Neural cell (in vitro differentiated cells): Measurements from ENCODE around the gene ZNF66.
"Not testable (repeated sequence)": the region's sequence is repeated elsewhere in the genome, so short reads cannot be mapped to it uniquely, and the experiment has no call there.

ENCODE experiments used
- EZH2 ChIP-seq: fragments of 200-600, 300-800 bp; shearing (Covaris generic), sonication (generic); IDR thresholded peaks from 2 replicates; pipeline ENCODE4 v1.6.1; 2014; ENCODE audit warnings: antibody characterized with exemption, low read length, borderline replicate concordance, mild to moderate bottlenecking; ENCODE audit not compliant: insufficient read depth, poor library complexity, severe bottlenecking
- MXI1 ChIP-seq: fragments of 450-650 bp; conservative IDR thresholded peaks from 2 replicates; pipeline ENCODE4 v1.6.1; 2014; ENCODE audit warnings: antibody characterized with exemption, mild to moderate bottlenecking; ENCODE audit not compliant: poor library complexity, severe bottlenecking
- SMC3 ChIP-seq: fragments of 450-650 bp; conservative IDR thresholded peaks from 2 replicates; pipeline ENCODE4 v1.6.1; 2014; ENCODE audit warnings: antibody characterized with exemption, mild to moderate bottlenecking, moderate library complexity; ENCODE audit not compliant: poor library complexity
- TF ChIP-seq, protein P1 (sequence below): fragments of 450-650 bp; IDR thresholded peaks from 2 replicates; pipeline ENCODE4 v1.5.1; 2014; ENCODE audit warnings: antibody characterized with exemption, mild to moderate bottlenecking, moderate library complexity; ENCODE audit not compliant: poor library complexity, severe bottlenecking

DNA sequence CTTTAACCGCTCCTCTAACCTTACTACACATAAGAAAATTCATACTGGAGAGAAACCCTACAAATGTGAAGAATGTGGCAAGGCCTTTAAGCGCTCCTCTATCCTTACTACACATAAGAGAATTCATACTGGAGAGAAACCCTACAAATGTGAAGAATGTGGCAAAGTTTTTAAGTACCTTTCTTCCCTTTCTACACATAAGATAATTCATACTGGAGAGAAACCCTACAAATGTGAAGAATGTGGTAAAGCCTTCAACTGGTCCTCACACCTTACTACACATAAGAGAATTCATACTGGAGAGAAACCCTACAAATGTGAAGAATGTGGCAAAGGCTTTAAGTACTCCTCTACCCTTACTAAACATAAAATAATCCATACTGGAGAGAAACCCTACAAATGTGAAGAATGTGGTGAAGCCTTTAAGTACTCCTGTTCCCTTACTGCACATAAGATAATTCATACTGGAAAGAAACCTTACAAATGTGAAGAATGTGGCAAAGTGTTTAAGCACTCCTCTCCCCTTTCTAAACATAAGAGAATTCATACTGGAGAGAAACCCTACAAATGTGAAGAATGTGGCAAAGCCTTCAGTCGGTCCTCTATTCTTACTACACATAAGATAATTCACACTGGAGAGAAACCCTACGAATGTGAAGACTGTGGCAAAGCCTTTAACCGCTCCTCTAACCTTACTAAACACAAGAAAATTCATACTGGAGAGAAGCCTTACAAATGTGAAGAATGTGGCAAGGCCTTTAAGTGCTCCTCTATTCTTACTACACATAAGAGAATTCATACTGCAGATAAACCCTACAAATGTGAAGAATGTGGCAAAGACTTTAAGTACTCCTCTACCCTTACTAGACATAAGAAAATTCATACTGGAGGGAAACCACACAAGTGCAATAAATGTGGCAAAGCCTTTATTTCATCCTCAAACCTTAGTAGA lies 30.5 kb downstream of the ZNF66 start:
- TF ChIP-seq EZH2, MXI1, SMC3: not testable (repeated sequence)
- TF ChIP-seq, protein P1, sequence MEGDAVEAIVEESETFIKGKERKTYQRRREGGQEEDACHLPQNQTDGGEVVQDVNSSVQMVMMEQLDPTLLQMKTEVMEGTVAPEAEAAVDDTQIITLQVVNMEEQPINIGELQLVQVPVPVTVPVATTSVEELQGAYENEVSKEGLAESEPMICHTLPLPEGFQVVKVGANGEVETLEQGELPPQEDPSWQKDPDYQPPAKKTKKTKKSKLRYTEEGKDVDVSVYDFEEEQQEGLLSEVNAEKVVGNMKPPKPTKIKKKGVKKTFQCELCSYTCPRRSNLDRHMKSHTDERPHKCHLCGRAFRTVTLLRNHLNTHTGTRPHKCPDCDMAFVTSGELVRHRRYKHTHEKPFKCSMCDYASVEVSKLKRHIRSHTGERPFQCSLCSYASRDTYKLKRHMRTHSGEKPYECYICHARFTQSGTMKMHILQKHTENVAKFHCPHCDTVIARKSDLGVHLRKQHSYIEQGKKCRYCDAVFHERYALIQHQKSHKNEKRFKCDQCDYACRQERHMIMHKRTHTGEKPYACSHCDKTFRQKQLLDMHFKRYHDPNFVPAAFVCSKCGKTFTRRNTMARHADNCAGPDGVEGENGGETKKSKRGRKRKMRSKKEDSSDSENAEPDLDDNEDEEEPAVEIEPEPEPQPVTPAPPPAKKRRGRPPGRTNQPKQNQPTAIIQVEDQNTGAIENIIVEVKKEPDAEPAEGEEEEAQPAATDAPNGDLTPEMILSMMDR = not testable (repeated sequence)
